Testis (tissue), 3 donors: ENCODE results near the gene NR6A1. TPM values are rescaled to one million over a fixed set of nuclear protein-coding genes. Genes with fewer than 3 reads are reported as not detected.

Source experiments
- DNase-seq: peaks from one replicate; pipeline ENCODE4 v3.0.0-alpha.2; 2019
- H3K27ac ChIP-seq, 2 donors: fragments of 200-600 bp; sonication (generic); one replicate each; pipeline ENCODE4 v1.5.1; 2019
- H3K27me3 ChIP-seq: fragments of 200-600 bp; sonication (generic); one replicate; pipeline ENCODE4 v1.5.1; 2019
- H3K36me3 ChIP-seq: fragments of 200-600 bp; sonication (generic); one replicate; pipeline ENCODE4 v1.5.1; 2017; ENCODE audit warnings: low read depth; ENCODE audit errors: missing control alignments
- H3K4me1 ChIP-seq: fragments of 200-600 bp; sonication (generic); one replicate; pipeline ENCODE4 v1.5.1; 2019
- H3K4me3 ChIP-seq, 2 donors: fragments of 200-600 bp; sonication (generic); one replicate each; pipeline ENCODE4 v1.5.1; 2017 to 2019
- H3K9me3 ChIP-seq: fragments of 200-600 bp; sonication (generic); one replicate; pipeline ENCODE4 v1.5.1; 2017
- CTCF ChIP-seq, 3 experiments: fragments of 450-650 bp in 2 of 3; fragments of 200-600 bp in 1 of 3; sonication (generic) in 1 of 3; IDR thresholded peaks; one replicate each; pipeline ENCODE4 v1.5.1; 2016 to 2019; ENCODE audit warnings: antibody characterized with exemption in 3 of 3, mild to moderate bottlenecking in 2 of 3, moderate library complexity in 1 of 3
- POLR2A ChIP-seq: fragments of 450-650 bp; IDR thresholded peaks from one replicate; pipeline ENCODE4 v1.6.1; 2017; ENCODE audit warnings: antibody characterized with exemption, mild to moderate bottlenecking, moderate library complexity
- WGBS, 2 donors: methylation state at CpG; one replicate each; pipeline ENCODE4 v1.1.5; 2018; 5-methylcytosine and 5-hydroxymethylcytosine counted together
- intact Hi-C: fragments of 100-400 bp; cut with DNase I; formaldehyde crosslinking; loops from one replicate; pipeline ENCODE4 v1.15.1; 2023; ENCODE audit warnings: low total_unique reads
- polyA plus RNA-seq: library from polyadenylated mRNA; stranded (reverse); fragments of 350-450 nt; fragmentation: Illumina TruSeq; extraction: RNeasy Lipid Tissue Mini Kit (QIAGEN cat#74804); gene quantifications from one replicate; pipeline ENCODE4 v1.2.3, GENCODE V29; 2014; ENCODE audit warnings: low read depth, low replicate concordance; ENCODE audit not compliant: insufficient read depth
- total RNA-seq, 2 donors: library from RNA; depleted of rRNA; stranded (reverse); fragments of >200 nt; gene quantifications; one replicate each; pipeline ENCODE4 v1.2.3, GENCODE V29; 2016

Gene NR6A1
- total and polyA plus RNA-seq, 3 donors from 2014 or later = 54.6 to 100 (median 92.1) TPM

- Histone ChIP-seq H3K4me3 (no peak overlapping the region), H3K36me3 (no peaks in the 10 kb centered on the region), H3K4me1 (peaks cover 7% of the 10 kb centered on the region), H3K27me3 (no peaks in the 10 kb centered on the region), H3K27ac (no peak overlapping the region), H3K9me3 (no peaks in the 10 kb centered on the region)
- TF ChIP-seq CTCF (IDR thresholded peaks at IDR 0.05) (no peak), POLR2A (no peak)
- WGBS, 2 donors = 85 to 88% methylated on average over 6 of the region's 6 CpGs
- no peak for DNase-seq
- intact Hi-C loops = no loop called here
Measured at GRCh38 chr9:124596172-124596839, 174.8 kb downstream of the NR6A1 start.

GRCh38 chr9:124595743-124596142, 175.4 kb downstream of the NR6A1 start:
- TF ChIP-seq POLR2A (no peak), CTCF (IDR thresholded peaks at IDR 0.05) (no peak)
- Histone ChIP-seq H3K27me3 (no peaks in the 10 kb centered on the region), H3K9me3 (no peaks in the 10 kb centered on the region), H3K4me3 (no peak overlapping the region), H3K27ac (no peak overlapping the region), H3K4me1 (peaks cover 7% of the 10 kb centered on the region), H3K36me3 (no peaks in the 10 kb centered on the region)
- intact Hi-C loops = no loop called here
- DNase-seq = no peak
- 66 to 81% methylated on average over 7 of the region's 7 CpGs for WGBS, 2 donors

GRCh38 chr9:124594673-124595072, 176.4 kb downstream of the NR6A1 start:
- intact Hi-C loops = no loop called here
- H3K27ac ChIP-seq = no peak overlapping the region
- WGBS, 2 donors = 31 to 42% methylated on average over 3 of the region's 3 CpGs
- H3K27me3 ChIP-seq = no peaks in the 10 kb centered on the region
- no peak for DNase-seq
- H3K36me3 ChIP-seq = no peaks in the 10 kb centered on the region
- no peak overlapping the region for H3K4me3 ChIP-seq
- no peaks in the 10 kb centered on the region for H3K9me3 ChIP-seq
- TF ChIP-seq POLR2A (no peak), CTCF (IDR thresholded peaks at IDR 0.05) (no peak)
- peaks cover 5% of the 10 kb centered on the region for H3K4me1 ChIP-seq

- 46 to 49% methylated on average over 3 of the region's 3 CpGs for WGBS, 2 donors
- intact Hi-C loops = no loop called here
- Histone ChIP-seq H3K27me3 (no peaks in the 10 kb centered on the region), H3K4me3 (no peak overlapping the region), H3K36me3 (no peaks in the 10 kb centered on the region), H3K9me3 (no peaks in the 10 kb centered on the region), H3K4me1 (peaks cover 5% of the 10 kb centered on the region), H3K27ac (no peak overlapping the region)
- TF ChIP-seq POLR2A (no peak), CTCF (IDR thresholded peaks at IDR 0.05) (no peak)
- DNase-seq = no peak
Measured at GRCh38 chr9:124594225-124594624, 176.9 kb downstream of the NR6A1 start.

GRCh38 chr9:124593651-124594058, 177.5 kb downstream of the NR6A1 start:
- H3K4me1 ChIP-seq = peaks cover 5% of the 10 kb centered on the region
- H3K27me3 ChIP-seq = no peaks in the 10 kb centered on the region
- TF ChIP-seq CTCF (IDR thresholded peaks at IDR 0.05) = no peak
- no peak for TF ChIP-seq POLR2A
- H3K9me3 ChIP-seq = no peaks in the 10 kb centered on the region
- H3K27ac ChIP-seq = no peak overlapping the region
- intact Hi-C loops = no loop called here
- DNase-seq = no peak
- WGBS, 2 donors = 54 to 75% methylated on average over 4 of the region's 4 CpGs
- no peaks in the 10 kb centered on the region for H3K36me3 ChIP-seq
- no peak overlapping the region for H3K4me3 ChIP-seq
